Activated CD4-positive, alpha-beta T cell treated with anti-CD3 and anti-CD28 coated beads for 4 hours (primary cell): Measurements from ENCODE around the gene NDRG3.
"Not testable (repeated sequence)": the region's sequence is repeated elsewhere in the genome, so short reads cannot be mapped to it uniquely, and the experiment has no call there.

Source experiments
- DNase-seq, 2 donors: peaks; one replicate each; pipeline ENCODE4 v3.0.0-alpha.2; 2020

NDRG3 gene

GRCh38 chr20:36638876-36639400 lies 107.0 kb downstream of the NDRG3 start:
- not testable (repeated sequence) for DNase-seq

- DNase-seq: no peak
Observed at GRCh38 chr20:36634342-36634741, 111.5 kb downstream of the NDRG3 start.

DNA sequence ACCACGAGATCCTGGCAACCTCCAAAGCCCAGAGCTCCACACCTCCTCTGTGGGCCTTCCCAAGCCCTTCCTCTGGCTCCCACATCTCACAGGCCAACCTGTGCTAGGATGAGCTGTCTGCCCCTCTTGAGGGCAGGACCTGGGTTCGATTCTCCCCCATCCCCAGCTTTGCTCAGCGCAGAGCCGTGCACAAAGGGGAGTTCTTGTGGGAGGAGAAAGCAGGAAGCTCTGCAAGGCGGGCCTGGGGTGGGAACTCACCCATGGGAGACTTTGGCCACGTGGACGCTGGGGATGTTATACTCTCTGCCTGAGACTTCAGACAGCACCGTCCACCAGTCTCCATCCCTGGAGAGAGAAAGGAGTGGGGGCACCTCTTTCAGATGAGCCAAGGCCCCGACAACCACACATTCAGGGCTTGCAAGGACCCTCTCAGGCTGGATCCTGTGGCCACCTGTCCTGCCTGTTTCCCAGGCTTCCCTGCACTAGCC lies 112.6 kb downstream of the NDRG3 start:
- no peak for DNase-seq

DNA sequence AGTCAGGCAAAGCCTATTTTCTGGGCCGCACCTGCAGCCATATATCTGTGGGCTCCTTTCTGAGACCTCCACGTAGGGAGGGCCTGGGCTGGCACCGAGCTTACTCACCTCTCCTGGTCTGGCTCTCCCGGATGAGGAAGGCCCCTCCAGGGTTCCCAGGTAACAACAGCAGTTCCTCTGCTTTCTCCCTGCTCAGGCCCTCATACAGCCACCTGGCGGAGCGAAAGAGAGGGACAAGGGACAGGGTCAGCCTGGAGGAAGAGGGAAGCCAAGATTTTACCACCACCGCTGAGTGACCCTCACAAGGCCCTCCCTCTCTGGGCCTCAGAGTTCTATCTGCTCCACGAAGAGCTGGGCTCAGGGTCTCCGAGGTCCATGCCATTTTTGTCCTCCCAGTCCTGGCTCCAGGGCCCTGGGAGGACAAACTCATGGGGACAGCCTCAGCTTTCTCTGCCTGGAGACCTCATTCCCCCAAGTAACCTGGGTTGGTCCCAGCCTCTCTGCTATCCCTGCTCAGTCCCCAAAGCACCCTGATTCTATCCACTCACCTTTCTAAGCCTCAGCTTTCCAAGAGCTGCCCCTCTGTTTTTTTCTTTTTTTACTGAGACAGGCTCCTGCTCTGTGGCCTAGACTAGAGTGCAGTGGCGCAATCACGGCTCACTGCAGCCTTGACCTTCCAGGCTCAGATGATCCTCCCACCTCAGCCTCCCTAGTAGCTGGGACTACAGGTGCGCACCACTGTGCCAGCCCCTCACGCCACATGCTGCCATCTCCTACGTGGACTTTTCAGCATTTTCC lies 113.2 kb downstream of the NDRG3 start:
- DNase-seq: no peak

GRCh38 chr20:36632147-36632486 lies 113.8 kb downstream of the NDRG3 start:
- no peak for DNase-seq

DNA sequence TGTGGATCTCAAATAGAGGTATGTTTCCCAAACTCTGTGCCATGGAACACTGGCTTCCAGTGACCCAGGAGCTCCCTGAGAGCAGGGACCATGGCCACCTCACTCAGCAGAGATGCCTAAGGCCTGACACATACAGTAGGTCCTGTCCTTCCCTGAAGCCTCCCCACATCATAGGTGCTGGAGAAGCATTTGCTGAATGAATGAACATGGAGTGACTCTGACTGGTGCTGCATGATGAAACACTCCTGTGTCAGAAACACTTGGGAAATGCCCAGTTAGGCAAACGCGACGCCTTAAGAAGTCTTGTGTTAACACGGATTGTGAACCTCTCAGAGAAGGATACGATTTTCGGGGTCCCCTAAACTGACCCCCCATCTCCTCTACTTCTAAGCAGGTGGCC lies 114.2 kb downstream of the NDRG3 start:
- DNase-seq: no peak

GRCh38 chr20:36629719-36630681 lies 115.9 kb downstream of the NDRG3 start:
- peak in 1 of 2 donors; percentile 26 for DNase-seq

GRCh38 chr20:36628076-36628475 lies 117.8 kb downstream of the NDRG3 start:
- no peak for DNase-seq

DNA sequence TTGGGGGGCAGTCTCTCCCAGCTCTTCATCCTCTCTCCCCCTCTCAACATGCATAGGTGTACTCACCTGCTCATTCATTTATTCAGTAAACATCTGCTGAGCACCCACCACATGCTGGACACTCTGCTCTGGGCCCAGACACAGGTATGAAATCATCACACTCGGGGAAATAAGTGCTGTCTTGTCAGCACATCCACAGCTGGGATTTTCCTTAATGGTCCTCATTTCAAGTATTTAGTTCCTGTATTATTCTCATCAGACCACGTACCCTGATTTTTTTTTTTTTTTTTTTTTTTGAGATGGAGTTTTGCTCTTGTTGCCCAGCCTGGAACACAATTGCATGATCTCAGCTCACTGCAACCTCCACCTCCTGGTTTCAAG lies 121.0 kb downstream of the NDRG3 start:
- no peak for DNase-seq

DNA sequence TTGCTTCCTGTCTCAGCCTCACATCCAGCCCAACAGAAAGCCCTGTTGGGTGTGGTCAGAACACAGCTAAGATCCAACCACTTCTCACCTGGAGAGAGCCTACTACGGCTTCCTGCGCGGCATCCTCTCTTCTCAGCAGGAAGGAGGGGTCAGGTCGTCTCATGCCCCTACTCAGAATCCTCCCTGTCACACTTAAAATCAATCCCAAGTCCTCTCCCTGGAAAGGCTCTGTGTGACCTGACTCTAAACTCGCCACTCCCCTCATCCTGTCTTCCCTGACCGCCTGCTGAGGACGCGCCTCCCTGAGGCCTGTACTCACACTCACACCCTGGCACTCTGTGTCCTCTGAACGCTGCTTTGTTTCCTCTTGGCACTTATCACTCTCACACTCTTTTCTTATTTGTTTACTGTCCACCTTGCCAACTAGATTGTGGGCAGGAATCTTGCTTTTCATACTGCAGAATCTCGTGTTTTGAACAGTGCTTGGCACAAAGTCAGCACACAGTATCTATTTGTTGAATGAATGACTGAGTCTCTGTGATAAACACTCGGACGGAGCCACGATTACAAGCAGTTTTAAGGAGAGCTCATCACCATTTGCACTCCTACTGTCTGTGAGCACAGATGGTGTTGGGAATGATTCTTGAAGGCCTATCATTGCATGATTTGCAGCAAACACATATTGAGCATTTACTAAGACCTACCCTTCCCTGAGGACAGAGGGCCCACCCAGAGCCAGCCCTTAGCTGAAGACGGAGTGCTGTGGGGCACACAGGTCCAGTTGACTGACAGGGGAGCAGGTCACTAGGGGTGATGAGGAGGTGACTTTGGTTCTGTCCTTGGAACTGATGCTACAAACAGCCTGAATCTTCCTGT lies 121.6 kb downstream of the NDRG3 start:
- no peak for DNase-seq

DNA sequence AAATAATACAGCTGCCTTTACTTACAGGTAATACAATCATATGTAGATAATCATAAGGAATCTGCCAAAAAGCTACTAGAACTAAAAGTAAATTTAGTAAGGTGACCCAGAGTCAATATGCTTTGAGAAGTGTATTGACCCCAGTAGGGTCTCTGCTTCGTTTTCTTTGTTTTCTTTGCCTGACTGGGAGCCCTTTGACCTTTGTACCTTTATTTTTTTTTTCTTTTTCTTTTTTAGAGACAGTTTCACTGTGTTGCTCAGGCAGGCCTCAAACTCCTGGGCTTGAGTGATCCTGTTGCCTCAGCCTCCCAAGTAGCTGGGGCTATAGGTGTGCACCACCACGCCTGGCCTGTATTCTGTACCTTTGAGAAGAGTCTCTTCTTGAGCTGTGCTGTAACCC lies 122.4 kb downstream of the NDRG3 start:
- no peak for DNase-seq

DNA sequence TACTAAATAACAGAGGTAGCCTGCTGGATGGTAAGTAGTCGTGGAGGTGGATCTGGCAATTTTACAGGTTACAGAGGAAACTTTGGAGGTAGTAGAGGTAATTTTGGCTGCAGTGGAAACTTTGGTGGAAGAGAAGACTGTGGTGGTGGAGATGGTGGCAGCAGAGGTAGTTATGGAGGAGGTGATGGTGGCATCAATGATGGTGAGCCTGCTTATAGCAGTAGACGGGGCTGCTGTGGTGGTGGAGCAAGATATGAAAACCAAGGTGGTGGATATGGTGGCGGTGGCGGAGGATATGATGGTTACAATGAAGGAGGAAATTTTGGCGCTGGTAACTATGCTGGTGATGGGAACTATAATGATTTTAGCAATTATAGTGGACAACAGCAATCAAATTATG lies 125.0 kb downstream of the NDRG3 start:
- DNase-seq: no peak

GRCh38 chr20:36614781-36615557 lies 130.9 kb downstream of the NDRG3 start:
- no peak for DNase-seq

- DNase-seq: no peak
Observed at GRCh38 chr20:36613974-36614373, 131.9 kb downstream of the NDRG3 start.

DNA sequence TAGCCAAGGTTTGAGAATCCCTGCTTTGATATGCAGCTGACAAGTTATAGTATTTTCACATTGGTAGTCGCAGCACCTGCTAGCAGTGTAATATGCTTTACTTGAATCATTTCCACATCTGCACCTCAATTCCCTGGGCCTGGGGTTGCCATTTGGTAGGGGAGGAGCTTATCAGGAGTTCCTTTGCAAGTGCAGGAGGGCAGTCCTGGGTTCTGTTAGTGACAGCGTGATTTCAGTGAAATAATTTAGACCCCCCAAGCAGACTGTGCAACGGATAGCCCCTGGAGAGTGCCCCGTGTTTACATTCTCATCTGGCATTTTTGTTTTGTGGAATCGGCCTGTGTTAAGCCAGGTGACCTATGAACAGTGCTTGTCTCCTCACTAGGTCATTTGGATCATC lies 134.3 kb downstream of the NDRG3 start:
- DNase-seq: no peak

- DNase-seq: not testable (repeated sequence)
Observed at GRCh38 chr20:36608388-36608728, 137.5 kb downstream of the NDRG3 start.

DNA sequence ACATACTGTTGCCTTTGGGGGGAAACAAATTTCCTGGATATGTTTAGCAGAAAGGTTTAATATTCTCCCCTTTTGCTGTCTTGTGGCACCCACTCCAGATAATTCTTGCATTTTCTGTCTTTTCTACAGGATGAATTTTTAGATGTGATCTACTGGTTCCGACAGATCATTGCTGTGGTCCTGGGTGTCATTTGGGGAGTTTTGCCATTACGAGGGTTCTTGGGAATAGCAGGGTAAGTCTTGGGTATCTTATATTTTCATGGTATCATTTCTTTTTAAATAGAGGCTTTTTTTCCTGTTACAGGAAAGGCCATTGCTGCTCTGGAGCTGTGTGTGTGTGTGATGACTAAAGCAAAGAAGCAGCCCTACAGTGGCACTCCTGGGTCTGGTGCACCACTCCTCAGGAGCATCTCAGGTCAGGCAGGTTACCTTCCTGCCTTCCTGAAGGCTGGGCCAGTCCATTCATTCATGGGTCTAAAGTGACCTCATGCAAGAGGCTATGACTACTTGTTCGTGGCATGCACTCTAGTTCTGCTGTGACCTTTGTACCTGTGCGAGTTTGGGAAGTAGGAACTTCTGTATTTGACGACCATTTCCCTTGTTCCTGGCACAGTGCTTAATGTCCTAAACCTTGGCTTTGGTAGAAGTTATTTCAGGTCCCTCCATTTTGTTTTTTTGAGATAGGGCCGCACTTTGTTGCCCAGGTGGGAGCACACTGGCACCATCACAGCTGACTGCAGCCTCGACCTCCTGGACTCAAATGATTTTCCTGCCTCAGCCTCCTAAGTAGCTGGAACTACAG lies 138.1 kb downstream of the NDRG3 start:
- DNase-seq: no peak

- no peak for DNase-seq
Observed at GRCh38 chr20:36606158-36607066, 139.5 kb downstream of the NDRG3 start.

- peak; percentile 97 to 99 for DNase-seq
Observed at GRCh38 chr20:36605399-36606157, 140.3 kb downstream of the NDRG3 start, which contains the start of gene RAB5IF. Gene RAB5IF, plus strand, starts transcription at chr20:36605779. Its CDS starts 173 bp downstream, at chr20:36605952.
